Astrocyte of the spinal cord (primary cell): ENCODE measurements around the gene LONRF2.

Source experiments
- DNase-seq: peaks from one replicate; pipeline ENCODE4 v3.0.0; 2011; ENCODE audit warnings: low read depth, low spot score
- H3K4me3 ChIP-seq: 2 replicates; pipeline ENCODE4 v1.5.1; 2011; ENCODE audit warnings: low read depth, mild to moderate bottlenecking, low read length, moderate library complexity
- CTCF ChIP-seq: IDR thresholded peaks from 2 replicates; pipeline ENCODE4 v1.5.1; 2012; ENCODE audit warnings: low read depth, mild to moderate bottlenecking, low read length, inconsistent platforms
- in situ Hi-C: cut with HindIII; loops from 2 replicates; pipeline ENCODE4 v1.10.0; 2017; ENCODE audit warnings: low sequenced_read_pairs

Gene LONRF2

GRCh38 chr2:100241236-100241635 is 81.1 kb downstream of the LONRF2 start:
- no peak for DNase-seq
- no peak for TF ChIP-seq CTCF
- no peak overlapping the region for H3K4me3 ChIP-seq
- in situ Hi-C loops = no loop called here

DNA sequence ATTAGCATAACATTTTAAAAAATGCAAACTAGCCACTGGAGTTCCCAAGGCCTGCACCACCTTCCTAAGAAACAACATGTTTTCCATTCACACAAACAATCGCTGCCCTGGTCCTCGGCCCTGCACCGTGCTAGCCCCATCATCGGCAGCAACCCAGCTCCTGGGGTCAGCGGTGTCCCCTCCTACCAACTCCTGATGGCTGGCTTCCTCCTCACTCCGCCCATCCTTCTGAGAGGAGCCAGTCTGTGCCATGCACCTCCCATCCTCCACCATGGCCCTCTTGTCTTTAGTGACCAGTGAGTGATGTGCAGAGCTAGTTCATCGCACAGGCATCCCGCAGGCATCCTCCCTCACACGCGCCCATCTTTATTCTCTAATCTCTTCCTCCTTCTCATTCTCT is 81.9 kb downstream of the LONRF2 start:
- no peak overlapping the region for H3K4me3 ChIP-seq
- no peak for TF ChIP-seq CTCF
- no peak for DNase-seq
- in situ Hi-C loops = no loop called here

GRCh38 chr2:100239486-100240210 is 82.7 kb downstream of the LONRF2 start:
- no peak overlapping the region for H3K4me3 ChIP-seq
- in situ Hi-C loops = no loop called here
- DNase-seq = no peak
- no peak for TF ChIP-seq CTCF

DNA sequence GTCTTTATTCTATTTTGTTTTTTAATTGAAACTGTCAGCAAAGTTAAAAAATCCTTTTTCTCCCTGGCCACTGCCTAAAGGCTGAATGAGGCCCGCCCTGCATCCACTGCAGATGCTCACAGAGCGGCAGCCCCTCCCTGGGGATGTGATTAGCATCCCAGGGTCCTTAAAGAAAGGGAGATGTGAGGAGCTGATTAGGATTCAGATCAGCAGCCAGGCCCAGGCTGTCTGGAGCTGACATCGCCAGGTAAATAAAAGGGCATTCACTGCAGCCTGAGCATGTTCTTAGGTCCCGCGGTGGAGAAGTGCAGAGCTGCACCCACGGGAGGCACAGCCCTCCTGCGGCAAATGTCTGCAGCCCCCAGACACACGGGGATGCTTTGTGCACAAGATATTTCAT is 83.8 kb downstream of the LONRF2 start:
- in situ Hi-C loops = no loop called here
- no peak for DNase-seq
- no peak for TF ChIP-seq CTCF

GRCh38 chr2:100237770-100238169 is 84.5 kb downstream of the LONRF2 start:
- TF ChIP-seq CTCF = no peak
- DNase-seq = no peak
- in situ Hi-C loops = no loop called here
- H3K4me3 ChIP-seq = no peak overlapping the region

More for the DNA sequence above, 83.8 kb downstream of the LONRF2 start:
- H3K4me3 ChIP-seq = no peak overlapping the region

DNA sequence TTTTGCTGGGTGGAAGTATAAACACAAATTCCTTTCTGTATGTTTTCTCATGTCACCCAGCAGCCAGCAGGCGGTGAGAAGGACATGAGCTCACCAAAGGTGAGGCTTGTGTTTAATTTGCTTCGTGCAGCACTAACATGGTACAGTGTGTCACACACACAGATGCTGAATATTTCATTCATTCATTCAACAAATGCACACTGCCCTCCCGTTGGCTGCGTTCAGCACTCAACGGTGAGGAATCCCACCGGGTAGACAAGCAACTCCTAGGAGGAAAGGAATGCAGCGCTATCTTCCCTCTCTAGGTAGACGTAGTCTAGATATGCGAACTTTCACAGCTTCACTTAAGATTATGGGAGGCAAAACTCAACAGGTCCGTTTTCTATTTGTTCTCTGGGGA is 85.1 kb downstream of the LONRF2 start:
- in situ Hi-C loops = no loop called here
- no peak overlapping the region for H3K4me3 ChIP-seq
- no peak for DNase-seq
- no peak for TF ChIP-seq CTCF

DNA sequence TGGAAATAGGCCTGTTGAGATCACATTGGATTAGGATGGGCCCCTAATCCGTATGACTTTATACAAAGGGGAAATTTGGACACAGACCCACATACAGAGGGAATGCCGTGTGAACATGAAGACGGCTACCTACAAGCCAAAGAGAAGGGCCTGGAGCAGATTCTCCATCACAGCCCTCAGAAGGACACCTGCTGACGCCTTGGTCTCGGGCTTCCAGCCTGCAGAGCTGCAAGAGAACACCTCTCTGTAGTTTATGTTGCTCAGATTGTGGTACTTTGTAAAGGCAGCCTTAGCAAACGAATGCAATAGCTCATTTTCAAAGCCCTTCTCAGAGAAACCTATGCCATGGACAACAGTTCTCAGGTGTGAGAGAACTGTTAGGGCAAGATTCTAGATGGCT is 86.1 kb downstream of the LONRF2 start:
- no peak overlapping the region for H3K4me3 ChIP-seq
- TF ChIP-seq CTCF = no peak
- no peak for DNase-seq
- in situ Hi-C loops = no loop called here
